SK-N-MC (cell line): Measurements from ENCODE around the gene PBX1.

Source experiments
- EZH2 ChIP-seq: fragments of 200-600 bp; sonication (generic); IDR thresholded peaks from one replicate; pipeline ENCODE4 v1.6.1; 2017; ENCODE audit warnings: antibody characterized with exemption
- POLR2AphosphoS5 ChIP-seq: IDR thresholded peaks from 2 replicates; pipeline ENCODE4 v1.6.1; 2012; ENCODE audit warnings: mild to moderate bottlenecking, low read depth, low read length, borderline replicate concordance

DNA sequence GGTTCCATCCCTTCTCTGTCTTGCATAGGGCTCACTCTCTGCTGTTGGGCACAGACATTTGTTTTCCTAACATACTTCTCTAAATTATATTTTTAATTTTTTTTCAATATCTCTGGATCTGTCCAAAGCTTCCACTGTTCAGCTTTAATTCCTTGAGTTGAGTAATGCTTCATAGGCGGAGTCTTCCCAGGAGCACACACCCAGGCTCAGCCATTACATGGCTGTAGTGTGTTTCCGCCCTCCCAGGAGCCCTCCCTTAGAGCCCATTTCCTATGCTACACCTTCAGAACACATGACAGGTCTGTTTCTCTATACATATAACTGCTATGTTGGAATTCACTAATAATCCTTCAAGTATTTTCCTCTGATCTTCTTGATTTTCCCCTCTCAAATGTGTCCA lies 297.4 kb downstream of the PBX1 start:
- TF ChIP-seq EZH2 (no peak), POLR2AphosphoS5 (no peak)
